ENCODE results near the gene SH3PXD2B.

- TF ChIP-seq POLR2A (IDR thresholded peaks at IDR 0.05) (no peak), EP300 (IDR thresholded peaks at IDR 0.05) (no peak)
- TF ChIP-seq, protein P1, sequence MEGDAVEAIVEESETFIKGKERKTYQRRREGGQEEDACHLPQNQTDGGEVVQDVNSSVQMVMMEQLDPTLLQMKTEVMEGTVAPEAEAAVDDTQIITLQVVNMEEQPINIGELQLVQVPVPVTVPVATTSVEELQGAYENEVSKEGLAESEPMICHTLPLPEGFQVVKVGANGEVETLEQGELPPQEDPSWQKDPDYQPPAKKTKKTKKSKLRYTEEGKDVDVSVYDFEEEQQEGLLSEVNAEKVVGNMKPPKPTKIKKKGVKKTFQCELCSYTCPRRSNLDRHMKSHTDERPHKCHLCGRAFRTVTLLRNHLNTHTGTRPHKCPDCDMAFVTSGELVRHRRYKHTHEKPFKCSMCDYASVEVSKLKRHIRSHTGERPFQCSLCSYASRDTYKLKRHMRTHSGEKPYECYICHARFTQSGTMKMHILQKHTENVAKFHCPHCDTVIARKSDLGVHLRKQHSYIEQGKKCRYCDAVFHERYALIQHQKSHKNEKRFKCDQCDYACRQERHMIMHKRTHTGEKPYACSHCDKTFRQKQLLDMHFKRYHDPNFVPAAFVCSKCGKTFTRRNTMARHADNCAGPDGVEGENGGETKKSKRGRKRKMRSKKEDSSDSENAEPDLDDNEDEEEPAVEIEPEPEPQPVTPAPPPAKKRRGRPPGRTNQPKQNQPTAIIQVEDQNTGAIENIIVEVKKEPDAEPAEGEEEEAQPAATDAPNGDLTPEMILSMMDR (IDR thresholded peaks at IDR 0.05), result no peak
Measured at GRCh38 chr5:172276214-172276613, 178.1 kb downstream of the SH3PXD2B start.

All from tibial nerve (tissue), 4 donors.